GM21825 (cell line): ENCODE results near the gene SLCO2A1.

Source experiments
- ATAC-seq: cut with Tn5 transposase; IDR thresholded peaks from one replicate; pipeline ENCODE4 v1.9.1; 2021; ENCODE audit warnings: mild to moderate bottlenecking, moderate library complexity; ENCODE audit not compliant: unreplicated experiment

Gene SLCO2A1

DNA sequence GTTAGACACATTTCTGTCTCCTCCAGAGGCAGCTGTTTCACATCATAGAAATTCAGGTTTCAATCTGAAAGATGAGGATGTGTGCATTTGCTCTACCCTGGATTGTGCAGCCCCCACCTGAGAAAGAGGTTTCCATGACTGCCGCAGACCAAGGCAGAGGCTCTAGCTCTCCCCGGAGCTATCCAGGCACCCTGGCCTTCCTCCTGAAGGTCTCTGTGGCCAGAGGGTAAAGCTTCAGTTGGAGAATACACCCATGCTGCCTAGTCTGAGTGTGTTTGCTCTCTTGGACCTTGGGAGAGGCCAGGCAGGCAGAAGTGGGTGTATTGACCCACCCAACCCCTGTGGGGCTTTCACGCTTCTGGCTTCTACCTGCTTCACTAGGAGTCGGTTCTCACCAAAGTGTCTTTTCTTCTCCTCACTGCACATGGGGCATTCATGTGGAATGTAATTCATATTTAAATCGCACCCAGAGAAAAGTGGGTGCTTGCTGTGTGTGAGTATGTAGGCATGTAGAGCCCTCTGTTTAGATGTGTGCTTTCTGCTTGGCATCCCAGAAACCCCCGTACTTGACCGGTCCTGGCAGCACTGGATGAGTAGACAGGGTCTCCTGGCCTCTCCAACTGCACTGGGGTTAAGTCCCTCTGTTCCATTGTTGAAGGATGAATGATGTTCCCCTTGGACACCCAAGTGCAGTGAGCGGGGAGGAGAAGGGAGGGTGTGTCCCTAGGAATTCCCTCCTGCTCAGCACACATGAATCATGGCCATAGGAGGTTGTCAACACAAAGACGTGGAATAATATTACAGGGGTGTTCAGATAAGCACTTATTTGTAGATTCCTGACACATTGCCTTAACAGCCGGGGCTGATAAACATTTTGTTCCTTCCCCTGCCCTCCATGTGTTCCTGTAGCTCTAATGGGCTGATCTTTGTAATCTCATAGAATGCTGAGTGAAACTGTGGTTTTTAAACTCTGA lies 113.8 kb downstream of the SLCO2A1 start:
- no peak for ATAC-seq

GRCh38 chr3:133914839-133915600 lies 114.7 kb downstream of the SLCO2A1 start:
- no peak for ATAC-seq

DNA sequence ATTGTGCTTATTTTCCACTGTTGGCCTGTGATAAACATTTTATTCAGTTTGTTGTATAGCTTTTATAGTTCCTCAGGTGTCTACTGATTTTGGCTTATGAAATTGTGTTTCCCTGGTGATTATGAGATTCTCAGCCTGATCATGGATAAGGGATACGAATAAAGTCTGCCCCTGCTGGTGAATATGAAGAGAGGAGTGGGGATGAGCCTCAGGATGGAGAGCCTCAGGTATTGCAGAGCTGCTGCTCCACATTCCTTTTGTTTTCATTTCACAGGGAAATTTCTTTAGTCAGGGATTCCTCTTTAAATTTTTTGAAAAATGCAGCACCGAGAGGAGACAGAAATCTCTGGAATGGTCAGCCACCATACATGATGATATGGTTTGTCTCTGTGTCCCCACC lies 119.3 kb downstream of the SLCO2A1 start:
- no peak for ATAC-seq

DNA sequence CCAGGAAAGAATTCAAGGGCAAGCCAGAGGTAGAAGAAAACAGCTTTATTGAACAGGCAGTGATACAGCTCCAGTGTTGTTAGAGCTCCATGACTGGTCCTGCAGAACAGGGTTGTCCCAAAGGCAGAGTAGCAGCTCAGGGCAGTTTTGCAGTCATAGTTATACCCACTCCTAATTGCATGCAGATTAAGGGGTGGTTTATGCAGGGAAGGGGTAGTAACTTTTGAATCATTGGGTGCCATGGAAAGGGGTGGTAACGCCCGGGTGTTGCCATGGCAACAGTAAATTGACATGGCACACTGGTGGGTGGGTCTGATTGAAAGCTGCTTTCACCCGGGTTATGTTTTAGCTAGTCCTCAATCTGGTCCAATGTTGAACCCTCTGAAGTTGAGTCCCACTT lies 124.3 kb downstream of the SLCO2A1 start:
- no peak for ATAC-seq

GRCh38 chr3:133901847-133902246 lies 127.9 kb downstream of the SLCO2A1 start:
- ATAC-seq = no peak

DNA sequence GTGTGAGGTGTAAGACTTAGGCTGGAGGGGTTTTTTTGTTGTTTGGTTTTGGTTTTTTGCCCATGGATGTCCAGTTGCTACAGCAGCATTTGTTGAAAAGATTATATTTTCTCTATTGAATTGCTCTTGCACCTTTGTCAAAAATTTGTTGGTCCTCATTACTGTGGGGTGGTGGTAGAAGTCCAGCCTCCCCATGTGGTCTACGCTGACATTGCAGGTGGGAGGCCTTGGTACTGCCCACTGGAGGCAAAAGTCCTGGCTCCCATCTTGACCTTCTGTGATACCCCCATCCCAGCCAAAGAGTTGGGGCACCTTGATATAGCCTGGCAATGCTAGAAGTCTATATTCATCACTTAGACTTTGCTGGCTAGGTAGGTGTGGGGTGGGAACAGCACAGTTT lies 128.6 kb downstream of the SLCO2A1 start:
- ATAC-seq = no peak

DNA sequence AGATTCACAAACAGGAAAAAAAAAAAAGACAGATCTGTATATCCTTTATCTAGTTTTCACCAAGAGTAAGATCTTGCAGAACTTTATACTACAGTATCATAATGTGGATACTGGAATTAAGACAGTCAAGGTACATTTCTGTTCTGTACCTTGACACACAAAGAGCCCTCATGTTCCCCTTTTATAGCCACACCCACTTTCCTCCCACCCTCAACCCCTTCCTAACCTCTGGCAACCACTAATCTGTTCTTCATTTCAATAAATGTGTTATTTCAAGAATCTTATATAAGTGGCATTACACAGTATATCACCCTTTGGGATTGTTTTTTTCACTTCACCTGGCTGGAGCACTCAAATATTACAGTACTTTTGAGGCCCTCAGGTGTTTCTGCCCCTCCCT lies 130.4 kb downstream of the SLCO2A1 start:
- no peak for ATAC-seq

GRCh38 chr3:133897547-133897946 lies 132.2 kb downstream of the SLCO2A1 start:
- no peak for ATAC-seq

DNA sequence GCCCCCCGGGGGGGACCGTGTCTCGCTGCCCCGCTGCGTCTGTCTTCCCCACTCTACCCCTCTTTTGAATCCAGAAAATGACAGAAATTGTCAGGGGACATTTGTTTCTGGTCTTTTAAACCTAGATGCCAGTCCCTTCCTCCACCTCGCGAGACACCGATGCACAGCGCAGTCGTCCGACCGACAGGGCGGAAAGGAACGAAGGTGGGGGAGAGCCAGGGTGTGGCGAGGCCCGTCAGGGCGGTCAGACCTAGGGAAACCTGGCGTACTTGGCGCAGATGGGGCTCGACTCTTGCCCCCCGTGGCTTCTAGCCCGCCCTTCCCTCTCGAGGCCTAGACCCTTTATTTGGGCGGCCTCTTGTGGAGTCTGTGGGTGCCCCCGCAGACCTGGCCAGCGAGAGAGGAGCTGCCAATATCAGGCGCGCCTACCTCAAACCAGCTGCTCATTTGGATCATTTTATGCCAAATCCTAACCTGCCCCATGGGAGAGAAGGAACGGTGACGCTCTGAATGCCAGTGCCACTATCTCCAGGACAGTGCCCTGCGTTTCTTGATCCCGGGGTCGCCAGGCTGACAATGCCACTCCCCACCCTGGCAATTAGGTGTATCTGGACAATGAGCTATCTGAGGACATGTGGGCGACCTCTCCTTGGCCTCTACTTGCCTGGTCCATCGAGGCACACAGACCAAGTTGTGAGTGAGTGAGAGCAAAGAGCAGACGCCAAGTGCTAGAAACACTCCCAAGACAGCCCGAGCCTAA lies 133.5 kb downstream of the SLCO2A1 start:
- ATAC-seq = no peak

DNA sequence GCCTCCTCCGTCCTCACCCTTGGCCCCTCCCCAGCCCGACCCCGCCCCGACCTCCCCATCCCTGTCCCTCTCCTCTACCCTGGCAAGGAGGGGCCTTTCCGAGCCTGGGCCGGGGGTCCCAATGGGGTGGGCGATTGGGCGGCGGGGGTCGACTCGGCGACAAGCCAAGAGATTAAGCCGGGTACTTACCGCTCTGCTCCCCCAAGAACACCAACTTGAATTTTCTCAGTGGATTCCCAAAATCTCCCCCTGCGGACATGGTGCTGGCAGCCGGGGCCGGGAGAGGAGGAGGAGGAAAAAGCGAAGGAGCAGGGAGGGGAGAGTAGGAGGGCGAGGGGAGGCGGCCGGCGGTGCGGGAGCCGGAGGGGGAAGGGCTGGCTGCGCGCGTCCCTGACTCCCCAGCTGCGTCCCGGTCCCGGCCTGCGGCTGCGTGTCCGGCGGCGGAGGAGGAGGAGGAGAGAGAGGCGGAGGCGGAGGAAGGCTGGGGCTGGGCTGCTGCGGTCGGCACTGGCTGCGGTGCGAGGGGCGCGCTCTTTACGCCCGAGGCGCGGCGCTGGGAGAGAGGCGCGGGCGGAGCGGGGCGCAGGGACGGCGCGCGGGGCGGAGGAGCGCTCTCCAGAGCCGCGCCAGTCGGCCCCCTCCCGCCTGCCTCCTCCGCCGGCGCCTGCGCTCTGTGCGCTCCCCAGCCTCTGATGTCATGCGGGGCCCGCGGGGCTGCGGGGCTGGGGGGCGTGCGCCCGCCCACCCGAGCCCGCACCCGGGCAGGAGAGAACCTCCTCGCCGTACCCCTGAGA lies 134.3 kb downstream of the SLCO2A1 start, which contains the start of gene RAB6B:
Gene RAB6B, minus strand, starts transcription at position 675 of the 794 bp plus-strand sequence. Its CDS starts 416 bp downstream, at position 259.
- ATAC-seq = no peak

DNA sequence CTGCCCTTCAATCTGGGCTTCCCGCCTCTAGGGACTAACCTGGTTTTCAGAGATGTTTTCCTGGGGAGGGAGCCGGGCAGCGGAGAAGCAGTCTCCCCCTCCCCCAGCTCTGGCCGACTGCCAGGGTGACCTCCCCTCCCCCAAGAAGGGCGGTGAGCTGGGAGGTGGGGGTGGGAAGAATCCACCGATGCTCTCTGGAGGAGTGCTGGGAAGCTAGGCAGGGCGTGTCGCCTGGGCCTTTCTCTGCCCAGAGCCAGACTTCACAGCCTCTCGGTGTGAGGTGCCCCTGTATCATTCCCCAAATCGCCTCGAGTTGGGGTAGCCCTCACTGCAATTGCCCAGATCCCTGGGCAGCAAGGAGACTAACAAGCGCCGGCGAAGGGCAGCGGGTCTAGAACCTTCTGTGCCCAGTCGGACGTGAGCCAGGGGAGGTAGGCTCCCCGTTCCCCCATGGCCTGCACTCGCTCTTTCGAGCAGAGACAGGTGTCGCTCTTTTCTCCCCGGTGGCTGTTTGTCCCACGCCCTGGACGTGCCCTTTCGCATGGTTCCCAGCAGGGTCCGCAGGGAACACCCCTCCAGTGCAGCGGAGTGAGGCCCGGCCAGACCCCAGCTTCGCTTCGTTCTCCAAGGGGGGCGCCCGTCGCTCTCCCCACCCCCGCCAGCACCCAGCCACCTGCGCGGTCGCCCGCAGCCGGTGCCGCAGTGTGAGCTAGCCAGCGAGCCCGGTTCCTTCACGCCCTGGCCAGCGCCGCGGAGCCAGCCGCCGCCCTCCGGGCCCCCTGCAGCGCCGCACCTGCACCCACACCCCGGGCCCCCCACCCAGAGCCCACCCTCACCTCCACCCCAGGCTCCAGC lies 135.1 kb downstream of the SLCO2A1 start:
- no peak for ATAC-seq

- ATAC-seq = no peak
Observed at GRCh38 chr3:133893683-133894352, 135.9 kb downstream of the SLCO2A1 start.

- no peak for ATAC-seq
Observed at GRCh38 chr3:133892541-133893231, 137.0 kb downstream of the SLCO2A1 start.

DNA sequence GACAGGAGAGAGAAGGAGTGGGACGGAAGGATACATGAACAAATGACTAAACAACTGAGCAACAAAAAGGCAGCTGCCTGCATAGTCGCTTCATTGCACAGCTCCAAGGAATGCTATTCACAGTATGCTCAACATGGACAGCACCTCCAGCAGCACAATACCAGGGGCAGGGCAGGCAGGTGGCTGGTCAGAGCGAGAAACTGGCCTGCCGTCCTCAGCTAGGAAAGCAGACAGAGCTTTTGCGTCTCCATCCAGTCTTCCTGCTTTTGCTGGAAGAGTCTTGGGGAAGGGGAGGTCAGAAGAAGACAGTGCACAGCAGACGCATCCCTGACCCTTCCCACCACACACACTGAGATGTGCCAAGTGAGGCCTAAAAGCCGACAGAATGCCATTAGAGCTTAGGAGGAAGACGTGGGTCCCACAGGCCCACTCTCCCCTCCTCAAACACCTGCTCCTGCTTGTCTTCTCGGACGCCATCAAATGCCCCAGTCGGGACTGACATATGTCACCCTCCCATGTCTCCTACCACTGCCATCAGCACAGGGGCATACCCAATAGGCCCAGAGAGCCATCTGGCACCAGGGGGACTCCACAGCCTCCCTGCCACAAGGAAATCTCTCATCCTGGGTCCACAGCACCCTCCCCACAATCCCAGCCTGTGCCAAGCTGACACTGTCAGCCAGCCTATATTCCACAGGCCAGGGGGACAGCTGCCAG lies 137.9 kb downstream of the SLCO2A1 start:
- ATAC-seq = no peak

- no peak for ATAC-seq
Observed at GRCh38 chr3:133890972-133891644, 138.6 kb downstream of the SLCO2A1 start.

GRCh38 chr3:133890037-133890436 lies 139.7 kb downstream of the SLCO2A1 start:
- ATAC-seq = no peak

DNA sequence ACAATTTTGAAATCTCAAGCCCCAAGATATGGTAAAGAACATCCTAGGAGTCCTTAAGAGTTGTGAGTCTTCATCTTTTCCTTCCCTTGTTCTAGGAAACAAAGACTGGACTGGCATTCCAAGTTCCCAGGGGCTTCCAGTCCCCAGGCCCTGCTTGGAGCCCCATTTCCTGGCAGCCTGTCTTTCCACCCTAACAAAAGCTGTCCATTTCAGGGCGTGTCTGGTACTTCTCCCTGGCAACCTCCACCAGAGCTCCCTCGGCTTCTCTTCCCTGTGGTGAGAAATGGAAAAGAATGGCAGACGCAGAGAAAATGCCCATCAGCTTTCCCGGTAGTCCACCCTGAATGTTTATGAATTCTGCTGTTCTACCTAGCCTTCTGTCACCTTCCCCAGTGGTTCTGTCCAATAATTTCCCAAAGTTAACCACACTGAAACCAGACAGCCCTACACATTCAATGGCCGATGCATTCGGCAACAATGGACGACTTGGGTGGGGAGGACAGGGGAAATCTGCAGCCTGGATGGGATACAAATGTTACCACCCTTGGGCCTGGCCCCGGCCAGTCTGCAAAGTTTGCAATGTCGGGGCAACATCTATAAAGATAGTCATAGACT lies 140.9 kb downstream of the SLCO2A1 start:
- no peak for ATAC-seq
